MM.1S (cell line): ENCODE results near the gene TOE1.

Experiments used
- DNase-seq: peaks from one replicate; pipeline ENCODE4 v3.0.0-alpha.2; 2015
- H2AFZ ChIP-seq: fragments of 300-600 bp; sonication (generic); 2 replicates; pipeline ENCODE4 v1.6.0; 2016; ENCODE audit warnings: antibody characterized with exemption, low read length
- H3F3A ChIP-seq: fragments of 300-600 bp; sonication (generic); 2 replicates; pipeline ENCODE4 v1.6.1; 2016; ENCODE audit warnings: mild to moderate bottlenecking, antibody characterized with exemption, low read length, moderate library complexity, mixed read lengths; ENCODE audit not compliant: insufficient read depth
- H3K27ac ChIP-seq: fragments of 300-600 bp; sonication (generic); 2 replicates; pipeline ENCODE4 v1.5.1; 2016; ENCODE audit warnings: mild to moderate bottlenecking, low read length
- H3K27me3 ChIP-seq: fragments of 300-600 bp; sonication (generic); replicated peaks from 2 replicates; pipeline ENCODE4 v1.6.0; 2016; ENCODE audit warnings: low read length; ENCODE audit not compliant: insufficient read depth
- H3K36me3 ChIP-seq: fragments of 300-600 bp; sonication (generic); replicated peaks from 2 replicates; pipeline ENCODE4 v1.6.1; 2016; ENCODE audit warnings: mild to moderate bottlenecking, low read length, mixed read lengths; ENCODE audit not compliant: insufficient read depth
- H3K4me1 ChIP-seq: fragments of 300-600 bp; sonication (generic); 2 replicates; pipeline ENCODE4 v1.6.1; 2016; ENCODE audit warnings: low read length, mixed read lengths
- H3K4me2 ChIP-seq: fragments of 300-600 bp; sonication (generic); 2 replicates; pipeline ENCODE4 v1.6.0; 2016; ENCODE audit warnings: low read depth, low read length
- H3K4me3 ChIP-seq: fragments of 300-600 bp; sonication (generic); 2 replicates; pipeline ENCODE4 v1.5.1; 2016; ENCODE audit warnings: low read length, mixed read lengths
- H3K79me2 ChIP-seq: fragments of 300-600 bp; sonication (generic); 2 replicates; pipeline ENCODE4 v1.6.1; 2016; ENCODE audit warnings: mixed run types, low read length, mixed read lengths
- H3K9ac ChIP-seq: fragments of 300-600 bp; sonication (generic); 2 replicates; pipeline ENCODE4 v1.6.1; 2016; ENCODE audit warnings: low read length, mixed read lengths
- H3K9me2 ChIP-seq: fragments of 300-600 bp; sonication (generic); replicated peaks from 2 replicates; pipeline ENCODE4 v1.6.1; 2016; ENCODE audit warnings: mild to moderate bottlenecking, low read length, mixed read lengths; ENCODE audit not compliant: insufficient read depth
- H3K9me3 ChIP-seq: fragments of 300-600 bp; sonication (generic); replicated peaks from 2 replicates; pipeline ENCODE4 v1.6.1; 2016; ENCODE audit warnings: mild to moderate bottlenecking, low read length, mixed read lengths; ENCODE audit not compliant: insufficient read depth
- H4K20me1 ChIP-seq: fragments of 300-600 bp; sonication (generic); 2 replicates; pipeline ENCODE4 v1.6.1; 2016; ENCODE audit warnings: mild to moderate bottlenecking, low read length, moderate library complexity, mixed read lengths; ENCODE audit not compliant: insufficient read depth
- EZH2 ChIP-seq: fragments of 300-600 bp; sonication (generic); optimal IDR thresholded peaks from 2 replicates; pipeline ENCODE3; 2017; ENCODE audit warnings: low read depth, mild to moderate bottlenecking, antibody characterized with exemption, low read length, mixed read lengths
- EZH2phosphoT487 ChIP-seq: fragments of 300-600 bp; sonication (generic); IDR thresholded peaks from 2 replicates; pipeline ENCODE4 v1.6.1; 2018; ENCODE audit warnings: antibody characterized with exemption, low read length
- TF ChIP-seq, protein P1 (sequence below): fragments of 300-600 bp; sonication (generic); IDR thresholded peaks from 2 replicates; pipeline ENCODE4 v1.5.1; 2016; ENCODE audit warnings: antibody characterized with exemption, low read length, mixed read lengths

Gene TOE1

GRCh38 chr1:45351508-45351907 lies 11.5 kb downstream of the TOE1 start:
- peaks cover 26% of the 10 kb centered on the region for H3F3A ChIP-seq
- H3K9me2 ChIP-seq = no peaks in the 10 kb centered on the region
- H3K79me2 ChIP-seq = no peaks in the 10 kb centered on the region
- H4K20me1 ChIP-seq = no peaks in the 10 kb centered on the region
- DNase-seq = no peak
- H2AFZ ChIP-seq = no peak overlapping the region
- TF ChIP-seq EZH2phosphoT487 = no peak
- TF ChIP-seq, protein P1, sequence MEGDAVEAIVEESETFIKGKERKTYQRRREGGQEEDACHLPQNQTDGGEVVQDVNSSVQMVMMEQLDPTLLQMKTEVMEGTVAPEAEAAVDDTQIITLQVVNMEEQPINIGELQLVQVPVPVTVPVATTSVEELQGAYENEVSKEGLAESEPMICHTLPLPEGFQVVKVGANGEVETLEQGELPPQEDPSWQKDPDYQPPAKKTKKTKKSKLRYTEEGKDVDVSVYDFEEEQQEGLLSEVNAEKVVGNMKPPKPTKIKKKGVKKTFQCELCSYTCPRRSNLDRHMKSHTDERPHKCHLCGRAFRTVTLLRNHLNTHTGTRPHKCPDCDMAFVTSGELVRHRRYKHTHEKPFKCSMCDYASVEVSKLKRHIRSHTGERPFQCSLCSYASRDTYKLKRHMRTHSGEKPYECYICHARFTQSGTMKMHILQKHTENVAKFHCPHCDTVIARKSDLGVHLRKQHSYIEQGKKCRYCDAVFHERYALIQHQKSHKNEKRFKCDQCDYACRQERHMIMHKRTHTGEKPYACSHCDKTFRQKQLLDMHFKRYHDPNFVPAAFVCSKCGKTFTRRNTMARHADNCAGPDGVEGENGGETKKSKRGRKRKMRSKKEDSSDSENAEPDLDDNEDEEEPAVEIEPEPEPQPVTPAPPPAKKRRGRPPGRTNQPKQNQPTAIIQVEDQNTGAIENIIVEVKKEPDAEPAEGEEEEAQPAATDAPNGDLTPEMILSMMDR = no peak
- TF ChIP-seq EZH2 = no peak
- H3K4me2 ChIP-seq = no peak overlapping the region
- no peak overlapping the region for H3K27ac ChIP-seq
- no peak overlapping the region for H3K4me3 ChIP-seq
- peaks cover 35% of the 10 kb centered on the region for H3K4me1 ChIP-seq
- no peaks in the 10 kb centered on the region for H3K9me3 ChIP-seq
- no peaks in the 10 kb centered on the region for H3K27me3 ChIP-seq
- no peak overlapping the region for H3K9ac ChIP-seq
- no peaks in the 10 kb centered on the region for H3K36me3 ChIP-seq

DNA sequence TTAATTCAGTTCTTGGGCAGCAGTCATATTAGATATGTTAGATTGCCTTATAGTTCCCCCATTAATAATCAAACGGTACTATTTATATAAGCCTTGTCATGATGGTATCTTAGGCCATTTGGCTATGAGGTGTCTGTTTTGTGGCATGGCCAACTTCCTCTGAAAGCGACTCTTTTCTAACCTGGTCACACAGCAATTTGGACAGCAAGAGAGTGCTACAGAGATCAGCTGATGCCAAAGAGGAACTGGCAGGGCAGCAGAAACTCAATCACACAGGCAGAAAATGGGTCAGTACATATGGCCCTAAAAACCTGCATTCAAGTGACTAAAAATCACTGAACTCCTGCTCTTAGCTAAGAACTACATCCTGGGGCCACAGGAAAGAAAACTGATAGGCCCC lies 13.7 kb downstream of the TOE1 start:
- no peak overlapping the region for H3K27ac ChIP-seq
- H3K9me2 ChIP-seq = no peaks in the 10 kb centered on the region
- TF ChIP-seq, protein P1 = no peak
- no peak for TF ChIP-seq EZH2
- TF ChIP-seq EZH2phosphoT487 = no peak
- no peak overlapping the region for H3K4me3 ChIP-seq
- H2AFZ ChIP-seq = no peak overlapping the region
- no peaks in the 10 kb centered on the region for H4K20me1 ChIP-seq
- H3F3A ChIP-seq = peaks cover 15% of the 10 kb centered on the region
- no peak for DNase-seq
- H3K27me3 ChIP-seq = no peaks in the 10 kb centered on the region
- H3K4me1 ChIP-seq = peaks cover 19% of the 10 kb centered on the region
- no peaks in the 10 kb centered on the region for H3K79me2 ChIP-seq
- H3K9ac ChIP-seq = no peak overlapping the region
- H3K4me2 ChIP-seq = no peak overlapping the region
- H3K9me3 ChIP-seq = no peaks in the 10 kb centered on the region
- no peaks in the 10 kb centered on the region for H3K36me3 ChIP-seq

- Histone ChIP-seq H3K27ac (no peak overlapping the region), H3K27me3 (no peaks in the 10 kb centered on the region), H3K79me2 (no peaks in the 10 kb centered on the region), H3K36me3 (no peaks in the 10 kb centered on the region), H3F3A (peaks cover 5% of the 10 kb centered on the region; the same call in 1 of the 2 replicates), H2AFZ (no peak overlapping the region), H3K4me1 (peaks cover 8% of the 10 kb centered on the region), H3K9me2 (no peaks in the 10 kb centered on the region), H3K4me3 (no peak overlapping the region), H3K9me3 (no peaks in the 10 kb centered on the region), H3K9ac (no peak overlapping the region), H3K4me2 (no peak overlapping the region), H4K20me1 (no peaks in the 10 kb centered on the region)
- no peak for DNase-seq
- TF ChIP-seq, protein P1 = no peak
- TF ChIP-seq EZH2 (no peak), EZH2phosphoT487 (no peak)
Observed at GRCh38 chr1:45354838-45355237, 14.9 kb downstream of the TOE1 start.
